ENCODE data around the gene PREPL. TPM values are rescaled to one million over a fixed set of nuclear protein-coding genes. Genes with fewer than 3 reads are reported as not detected.

Gene PREPL
- total and polyA plus RNA-seq, 2 of the 13 experiments (the other 11 are each of a cell fraction or from before 2014, with no cell fraction given), result 19.7 to 34.3 TPM

DNA sequence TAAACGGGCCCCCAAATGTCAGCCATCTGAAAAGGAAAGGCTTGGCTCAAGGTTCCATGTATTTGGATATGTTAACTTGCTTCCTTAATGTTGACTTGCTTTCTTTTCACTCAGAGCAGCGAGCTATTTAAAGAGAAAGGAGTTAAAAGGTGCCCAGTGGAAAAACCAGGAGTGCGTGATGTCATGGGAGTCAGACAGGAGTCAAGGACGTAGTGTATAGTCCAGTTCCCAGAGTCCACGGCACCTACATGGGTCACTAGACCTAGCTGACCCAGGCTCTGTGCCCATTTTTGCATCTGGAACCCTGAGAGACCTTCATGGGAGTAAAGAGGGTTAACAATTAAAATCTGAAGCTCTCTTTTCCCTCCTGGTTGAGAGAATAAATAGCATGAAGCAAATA lies 66.2 kb downstream of the PREPL start (continued):
- TF ChIP-seq, protein P1, sequence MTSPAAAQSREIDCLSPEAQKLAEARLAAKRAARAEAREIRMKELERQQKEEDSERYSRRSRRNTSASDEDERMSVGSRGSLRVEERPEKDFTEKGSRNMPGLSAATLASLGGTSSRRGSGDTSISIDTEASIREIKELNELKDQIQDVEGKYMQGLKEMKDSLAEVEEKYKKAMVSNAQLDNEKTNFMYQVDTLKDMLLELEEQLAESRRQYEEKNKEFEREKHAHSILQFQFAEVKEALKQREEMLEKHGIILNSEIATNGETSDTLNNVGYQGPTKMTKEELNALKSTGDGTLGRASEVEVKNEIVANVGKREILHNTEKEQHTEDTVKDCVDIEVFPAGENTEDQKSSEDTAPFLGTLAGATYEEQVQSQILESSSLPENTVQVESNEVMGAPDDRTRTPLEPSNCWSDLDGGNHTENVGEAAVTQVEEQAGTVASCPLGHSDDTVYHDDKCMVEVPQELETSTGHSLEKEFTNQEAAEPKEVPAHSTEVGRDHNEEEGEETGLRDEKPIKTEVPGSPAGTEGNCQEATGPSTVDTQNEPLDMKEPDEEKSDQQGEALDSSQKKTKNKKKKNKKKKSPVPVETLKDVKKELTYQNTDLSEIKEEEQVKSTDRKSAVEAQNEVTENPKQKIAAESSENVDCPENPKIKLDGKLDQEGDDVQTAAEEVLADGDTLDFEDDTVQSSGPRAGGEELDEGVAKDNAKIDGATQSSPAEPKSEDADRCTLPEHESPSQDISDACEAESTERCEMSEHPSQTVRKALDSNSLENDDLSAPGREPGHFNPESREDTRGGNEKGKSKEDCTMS (CRISPR knock-in tag; conservative IDR thresholded peaks at IDR 0.05), result no peak

DNA sequence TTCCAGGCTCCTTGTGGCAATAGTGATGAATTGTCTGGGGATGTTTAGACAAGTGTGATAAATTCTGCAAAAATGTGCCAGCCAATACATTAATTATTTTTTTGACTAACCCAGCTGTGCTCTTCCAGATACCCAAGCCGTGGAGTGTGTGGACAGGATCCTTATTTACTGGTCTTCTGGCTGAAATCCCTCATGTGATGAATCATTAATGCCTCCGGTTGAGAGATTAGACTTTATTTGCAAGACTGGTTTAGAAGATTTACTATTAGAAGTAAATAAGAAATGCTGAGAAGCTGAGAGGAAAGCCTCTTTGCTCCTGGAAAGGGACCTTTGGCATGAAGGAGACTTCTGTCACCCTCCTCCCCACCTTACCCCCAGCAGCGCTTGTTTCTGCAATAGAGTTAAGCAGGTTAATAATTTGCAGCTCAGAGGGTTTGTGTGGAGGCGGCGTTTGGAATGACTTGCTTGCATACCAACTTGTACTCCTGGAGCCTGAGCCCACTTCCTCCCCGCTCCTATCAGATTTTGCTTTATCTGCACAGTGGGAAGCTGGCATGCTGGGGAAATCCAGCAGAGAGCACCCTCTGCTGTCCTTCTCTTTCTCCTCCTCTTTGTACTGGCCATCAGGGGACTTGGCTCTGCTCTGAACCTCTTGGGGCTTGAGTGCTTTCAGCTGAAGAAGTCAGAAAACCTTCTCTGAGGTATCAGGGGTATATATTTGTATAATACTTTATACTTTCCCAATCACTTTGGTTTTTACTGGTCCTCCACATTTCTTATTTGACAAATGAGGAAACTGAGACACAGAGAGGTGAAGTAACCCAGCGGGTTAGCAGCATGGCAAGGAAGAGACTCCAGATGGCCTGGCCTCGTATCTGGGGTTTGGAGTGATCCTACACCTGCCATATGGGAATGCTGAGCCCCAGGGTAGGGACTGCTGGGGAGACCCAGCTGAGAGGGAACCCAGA lies 69.7 kb downstream of the PREPL start:
- Histone ChIP-seq H3K9me3 (ENCODE audit: low read length) (no peaks in the 10 kb centered on the region), H3K4me2 (ENCODE audit: low read depth, low read length) (peak overlapping the region; percentile 62), H3K27me3 (ENCODE audit: control insufficient read depth in 1 of 2, insufficient read depth in 2 of 2, low read length in 2 of 2) (peaks cover 2 to 6% of the 10 kb centered on the region in 2 experiments; a peak in 2 of 5 replicates), H3K27ac (ENCODE audit: extremely low read length, insufficient read depth, low read length) (no peak overlapping the region), H3K4me3 (replicated peaks in 1 of 3; ENCODE audit: insufficient read depth in 1 of 3, low read depth in 2 of 3, low read length in 3 of 3) (peak overlapping the region in 2 of 3 experiments; percentile 12 to 13; a peak in 1 of 6 replicates), H3K36me3 (replicated peaks in 1 of 2; ENCODE audit: control insufficient read depth in 1 of 2, insufficient read depth in 2 of 2, low read length in 2 of 2) (no peaks in the 10 kb centered on the region), H3K9ac (ENCODE audit: insufficient read depth, low read depth, low read length) (no peak overlapping the region), H3K79me2 (ENCODE audit: insufficient read depth, low read length) (no peaks in the 10 kb centered on the region), H4K20me1 (ENCODE audit: insufficient read depth, low read length) (no peaks in the 10 kb centered on the region), H2AFZ (ENCODE audit: low read length) (no peak overlapping the region), H3K4me1 (ENCODE audit: insufficient read depth, low read length) (peaks cover 64% of the 10 kb centered on the region)
- ChIA-PET CTCF (ENCODE audit: low intra/inter-chr PET ratio, low total read pairs) (interaction anchor here (0.6 to 2.7 kb wide), 4 partner anchors 45 to 247 kb away, joined by 3 to 44 read pairs (median 14); no protein-coding TSS in a partner anchor), POLR2A (interaction anchor here (0.7 to 1.6 kb wide), 5 partner anchors 21 to 230 kb away, joined by 3 to 6 read pairs (median 4); partner anchors contain the start of genes CAMKMT and PREPL)
- peak; percentile 95 for DNase-seq (ENCODE audit: low spot score)
- 15% methylated on average over 8 of the region's 8 CpGs for WGBS (ENCODE audit: low lambda C conversion rate)
- peak; percentile 98 for ATAC-seq
- intact Hi-C loops (cut with micrococcal nuclease; ENCODE audit: unreplicated experiment) (loop anchor here (1.0 to 10.0 kb wide), 5 partner anchors 47 to 247 kb away; partner anchors contain the start of genes CAMKMT, PPM1B and PREPL), in situ Hi-C loops (cut with HindIII; ENCODE audit: extremely low pct_ligation_motif_present, low pct_unique_long_range_greater_than_20kb) (loop anchor here (5.0 kb wide), 2 partner anchors 44 to 204 kb away; no protein-coding TSS in a partner anchor)
- peak; percentile 98 for FAIRE-seq
- no TSS peak for BruUV-seq (replicated peaks)
- TF ChIP-seq, protein P2, sequence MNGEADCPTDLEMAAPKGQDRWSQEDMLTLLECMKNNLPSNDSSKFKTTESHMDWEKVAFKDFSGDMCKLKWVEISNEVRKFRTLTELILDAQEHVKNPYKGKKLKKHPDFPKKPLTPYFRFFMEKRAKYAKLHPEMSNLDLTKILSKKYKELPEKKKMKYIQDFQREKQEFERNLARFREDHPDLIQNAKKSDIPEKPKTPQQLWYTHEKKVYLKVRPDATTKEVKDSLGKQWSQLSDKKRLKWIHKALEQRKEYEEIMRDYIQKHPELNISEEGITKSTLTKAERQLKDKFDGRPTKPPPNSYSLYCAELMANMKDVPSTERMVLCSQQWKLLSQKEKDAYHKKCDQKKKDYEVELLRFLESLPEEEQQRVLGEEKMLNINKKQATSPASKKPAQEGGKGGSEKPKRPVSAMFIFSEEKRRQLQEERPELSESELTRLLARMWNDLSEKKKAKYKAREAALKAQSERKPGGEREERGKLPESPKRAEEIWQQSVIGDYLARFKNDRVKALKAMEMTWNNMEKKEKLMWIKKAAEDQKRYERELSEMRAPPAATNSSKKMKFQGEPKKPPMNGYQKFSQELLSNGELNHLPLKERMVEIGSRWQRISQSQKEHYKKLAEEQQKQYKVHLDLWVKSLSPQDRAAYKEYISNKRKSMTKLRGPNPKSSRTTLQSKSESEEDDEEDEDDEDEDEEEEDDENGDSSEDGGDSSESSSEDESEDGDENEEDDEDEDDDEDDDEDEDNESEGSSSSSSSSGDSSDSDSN (CRISPR knock-in tag; IDR thresholded peaks at IDR 0.05), result peak; percentile 50
- TF ChIP-seq, protein P3, sequence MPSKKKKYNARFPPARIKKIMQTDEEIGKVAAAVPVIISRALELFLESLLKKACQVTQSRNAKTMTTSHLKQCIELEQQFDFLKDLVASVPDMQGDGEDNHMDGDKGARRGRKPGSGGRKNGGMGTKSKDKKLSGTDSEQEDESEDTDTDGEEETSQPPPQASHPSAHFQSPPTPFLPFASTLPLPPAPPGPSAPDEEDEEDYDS (CRISPR knock-in tag; IDR thresholded peaks at IDR 0.05), result peak; percentile 47; the same call in 1 of the 2 replicates
- TF ChIP-seq KDM2A (CRISPR knock-in tag; IDR thresholded peaks at IDR 0.05; ENCODE audit: borderline replicate concordance, low read depth) (peak; percentile 69; the same call in 1 of the 2 replicates), SALL2 (CRISPR knock-in tag; IDR thresholded peaks at IDR 0.05) (no peak), THAP11 (CRISPR knock-in tag; IDR thresholded peaks at IDR 0.05) (0 out of 2 replicates have a peak, but pooled peaks have one; percentile 61), YEATS4 (CRISPR knock-in tag; IDR thresholded peaks at IDR 0.05; ENCODE audit: borderline replicate concordance) (no peak), JUND (CRISPR knock-in tag; IDR thresholded peaks at IDR 0.05) (no peak), YEATS2 (CRISPR knock-in tag; IDR thresholded peaks at IDR 0.05; ENCODE audit: borderline replicate concordance) (peak; percentile 53; the same call in 1 of the 2 replicates), MTF1 (CRISPR knock-in tag; IDR thresholded peaks at IDR 0.05) (no peak)
- TF ChIP-seq, protein P4, sequence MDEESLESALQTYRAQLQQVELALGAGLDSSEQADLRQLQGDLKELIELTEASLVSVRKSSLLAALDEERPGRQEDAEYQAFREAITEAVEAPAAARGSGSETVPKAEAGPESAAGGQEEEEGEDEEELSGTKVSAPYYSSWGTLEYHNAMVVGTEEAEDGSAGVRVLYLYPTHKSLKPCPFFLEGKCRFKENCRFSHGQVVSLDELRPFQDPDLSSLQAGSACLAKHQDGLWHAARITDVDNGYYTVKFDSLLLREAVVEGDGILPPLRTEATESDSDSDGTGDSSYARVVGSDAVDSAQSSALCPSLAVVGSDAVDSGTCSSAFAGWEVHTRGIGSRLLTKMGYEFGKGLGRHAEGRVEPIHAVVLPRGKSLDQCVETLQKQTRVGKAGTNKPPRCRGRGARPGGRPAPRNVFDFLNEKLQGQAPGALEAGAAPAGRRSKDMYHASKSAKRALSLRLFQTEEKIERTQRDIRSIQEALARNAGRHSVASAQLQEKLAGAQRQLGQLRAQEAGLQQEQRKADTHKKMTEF (CRISPR knock-in tag; IDR thresholded peaks at IDR 0.05), result peak; percentile 76
- TF ChIP-seq, protein P5, sequence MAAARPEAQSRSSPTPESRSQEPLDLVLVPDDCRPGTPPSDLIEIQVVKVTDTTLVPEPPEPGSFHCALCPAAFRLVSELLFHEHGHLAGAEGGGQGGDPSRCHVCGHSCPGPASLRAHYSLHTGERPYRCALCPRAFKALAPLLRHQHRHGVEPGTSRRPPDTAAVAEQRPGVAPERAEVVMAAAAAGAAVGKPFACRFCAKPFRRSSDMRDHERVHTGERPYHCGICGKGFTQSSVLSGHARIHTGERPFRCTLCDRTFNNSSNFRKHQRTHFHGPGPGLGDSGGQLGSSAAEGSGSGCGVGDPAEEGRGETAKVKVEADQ (CRISPR knock-in tag; IDR thresholded peaks at IDR 0.05; ENCODE audit: borderline replicate concordance), result 0 out of 2 replicates have a peak, but pooled peaks have one; percentile 32
